ENCODE data around the gene POC1A.

GRCh38 chr3:52088445-52089367, 65.5 kb downstream of the POC1A start:
- no peak for TF ChIP-seq SP1 (IDR thresholded peaks at IDR 0.05; ENCODE audit: low read depth, low read length)
- TF ChIP-seq CTCF (IDR thresholded peaks at IDR 0.05; ENCODE audit: control extremely low read depth in 1 of 3, insufficient read depth in 1 of 3, low read depth in 1 of 3, low read length in 3 of 3): no peak
- no peak for TF ChIP-seq POLR2A (IDR thresholded peaks at IDR 0.05; ENCODE audit: control extremely low read depth in 1 of 2, low read depth in 2 of 2, low read length in 2 of 2)
- no peak for TF ChIP-seq POU5F1 (IDR thresholded peaks at IDR 0.05; ENCODE audit: low read depth, low read length)
- no peak for TF ChIP-seq BACH1 (IDR thresholded peaks at IDR 0.05; ENCODE audit: low read length)
- TF ChIP-seq NRF1 (IDR thresholded peaks at IDR 0.05; ENCODE audit: low read depth, low read length): no peak
- no peak for TF ChIP-seq TAF1 (IDR thresholded peaks at IDR 0.05; ENCODE audit: low read depth, low read length)
- TF ChIP-seq USF2 (IDR thresholded peaks at IDR 0.05; ENCODE audit: low read length): no peak
- TF ChIP-seq RXRA (IDR thresholded peaks at IDR 0.05; ENCODE audit: insufficient read depth, low read depth, low read length): no peak
- TF ChIP-seq KDM5A (IDR thresholded peaks at IDR 0.05; ENCODE audit: low read length): no peak
- TF ChIP-seq JUND (IDR thresholded peaks at IDR 0.05; ENCODE audit: low read length): no peak
- TF ChIP-seq EZH2 (IDR thresholded peaks at IDR 0.05; ENCODE audit: low read depth, low read length, severe bottlenecking): no peak

All from H1 (cell line).